Astrocyte of the spinal cord (primary cell): ENCODE data around the gene DSCAML1.

Experiments
- DNase-seq: peaks from one replicate; pipeline ENCODE4 v3.0.0; 2011; ENCODE audit warnings: low read depth, low spot score
- H3K4me3 ChIP-seq: 2 replicates; pipeline ENCODE4 v1.5.1; 2011; ENCODE audit warnings: low read depth, mild to moderate bottlenecking, low read length, moderate library complexity
- CTCF ChIP-seq: IDR thresholded peaks from 2 replicates; pipeline ENCODE4 v1.5.1; 2012; ENCODE audit warnings: low read depth, mild to moderate bottlenecking, low read length, inconsistent platforms
- in situ Hi-C: cut with HindIII; loops from 2 replicates; pipeline ENCODE4 v1.10.0; 2017; ENCODE audit warnings: low sequenced_read_pairs

Gene DSCAML1

DNA sequence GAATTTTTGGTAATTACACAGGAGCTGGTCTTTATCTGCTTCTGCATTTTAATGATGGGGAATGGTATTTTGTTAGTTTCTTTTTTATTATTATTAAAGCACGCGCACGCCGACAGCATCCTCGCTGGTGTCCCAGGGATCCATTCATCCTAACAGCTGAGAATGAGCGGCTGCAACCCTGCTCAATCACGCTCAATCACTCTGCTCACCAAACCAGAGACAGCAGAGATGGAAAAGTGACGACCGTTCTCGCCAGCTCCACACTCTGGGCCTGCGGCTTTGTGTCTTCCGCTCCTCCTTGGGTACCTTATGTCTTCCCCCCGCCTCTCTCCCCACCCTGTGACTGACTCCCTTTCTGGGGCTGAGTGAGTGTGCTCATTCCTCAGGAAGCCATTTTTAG lies 84.5 kb downstream of the DSCAML1 start:
- TF ChIP-seq CTCF = no peak
- DNase-seq = no peak
- in situ Hi-C loops = no loop called here

DNA sequence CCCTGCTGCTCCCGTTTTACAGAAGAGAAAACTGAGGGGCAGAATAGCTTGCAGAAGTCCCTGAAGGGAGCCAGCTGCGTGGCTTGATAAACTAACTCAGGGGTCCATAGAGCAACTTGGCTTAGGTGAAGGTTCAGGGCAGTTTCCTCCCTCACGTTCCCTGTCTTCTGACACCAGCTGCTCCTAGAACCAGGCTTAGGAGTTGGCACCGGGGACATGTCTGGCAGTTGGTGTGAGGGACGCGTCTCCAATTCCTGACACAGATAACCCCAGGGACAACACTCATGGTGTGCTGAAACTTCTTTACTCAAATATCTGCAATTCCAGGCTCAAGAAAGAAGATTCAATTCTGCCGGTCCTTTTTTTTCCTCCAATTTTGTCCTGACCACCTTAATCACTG lies 85.7 kb downstream of the DSCAML1 start:
- H3K4me3 ChIP-seq = no peak overlapping the region
- in situ Hi-C loops = no loop called here
- no peak for TF ChIP-seq CTCF
- no peak for DNase-seq

More for the DNA sequence above, 84.5 kb downstream of the DSCAML1 start:
- H3K4me3 ChIP-seq = no peak overlapping the region

- no peak for DNase-seq
- TF ChIP-seq CTCF = no peak
- in situ Hi-C loops = no loop called here
- H3K4me3 ChIP-seq = no peak overlapping the region
Measured at GRCh38 chr11:117710211-117710610, 86.8 kb downstream of the DSCAML1 start.

DNA sequence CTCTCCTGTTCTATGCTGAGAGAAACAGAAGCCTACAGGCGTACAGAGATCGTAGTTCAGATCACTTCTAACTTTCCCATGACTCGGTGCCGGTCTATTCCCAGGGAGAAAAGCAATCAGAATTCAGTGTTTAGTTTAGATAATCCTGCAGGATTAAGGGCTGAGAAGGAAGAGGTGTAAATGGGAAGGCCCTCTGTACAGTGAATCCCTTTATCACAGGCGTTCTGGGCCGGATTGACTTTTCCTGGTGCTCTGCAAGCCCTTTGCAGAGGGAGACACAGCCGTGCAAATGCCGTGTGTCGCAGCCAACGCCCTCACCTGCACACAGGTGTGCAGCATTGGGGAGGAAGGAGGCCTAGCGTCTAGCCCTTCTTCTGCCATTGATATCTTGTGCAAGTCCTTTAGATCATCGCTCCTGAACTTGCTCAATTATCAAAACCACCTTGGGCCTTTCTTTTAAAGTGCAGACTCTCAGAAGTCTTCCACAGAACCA lies 90.6 kb downstream of the DSCAML1 start:
- DNase-seq = no peak
- in situ Hi-C loops = no loop called here
- TF ChIP-seq CTCF = no peak
- no peak overlapping the region for H3K4me3 ChIP-seq

DNA sequence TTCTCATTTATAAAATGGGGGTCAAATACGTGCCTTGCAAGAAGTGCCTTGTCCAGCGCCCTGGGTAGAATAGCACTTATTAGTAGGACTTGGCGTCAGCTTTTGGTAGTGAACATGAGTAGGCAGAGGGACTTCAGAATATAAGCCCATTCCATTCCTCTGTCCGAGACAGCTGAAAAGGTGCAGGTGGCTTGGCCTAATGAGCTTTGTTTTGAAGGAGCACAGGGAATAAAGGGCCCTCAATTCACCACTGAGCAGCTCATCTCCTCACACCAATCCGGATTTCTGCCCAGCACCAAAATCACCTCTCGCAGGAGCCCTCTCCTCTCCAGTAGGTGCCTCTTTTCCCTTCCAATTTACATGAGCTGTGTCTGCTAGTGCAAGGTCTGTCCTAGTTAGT lies 91.2 kb downstream of the DSCAML1 start:
- H3K4me3 ChIP-seq = no peak overlapping the region
- no peak for DNase-seq
- in situ Hi-C loops = no loop called here
- TF ChIP-seq CTCF = no peak

DNA sequence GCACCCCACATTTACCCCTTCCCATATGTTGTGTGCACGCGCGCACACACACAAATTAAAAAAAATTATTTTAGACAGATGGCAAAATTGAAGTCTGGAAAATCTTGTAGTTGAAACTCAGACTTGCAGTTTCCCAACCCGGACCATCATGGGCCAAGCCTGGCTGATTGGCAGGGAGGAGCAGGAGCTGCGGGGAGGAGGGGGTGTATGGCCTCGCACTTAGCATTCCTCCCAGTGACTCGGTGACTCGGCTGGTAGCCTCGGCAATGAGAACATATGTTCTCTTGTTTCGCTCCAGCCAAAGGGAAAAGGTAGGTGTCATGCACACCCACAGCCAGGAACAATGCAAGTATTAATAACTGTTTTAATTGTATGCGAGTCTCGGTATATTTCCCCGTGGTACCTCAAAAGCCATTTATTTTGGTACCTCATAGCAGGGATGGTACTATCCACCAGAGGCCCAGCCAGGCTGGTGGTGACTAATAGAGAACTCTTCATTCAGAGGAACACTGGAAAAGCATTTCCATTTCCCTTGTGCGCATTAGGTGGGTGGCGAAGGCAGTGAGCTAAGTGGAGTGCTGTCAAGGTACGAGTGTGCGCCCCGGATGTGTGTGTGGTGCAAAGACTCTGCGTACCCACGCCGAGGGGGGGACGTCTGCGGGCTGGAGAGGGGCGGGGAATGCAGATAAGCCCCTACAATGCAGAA lies 92.5 kb downstream of the DSCAML1 start:
- TF ChIP-seq CTCF = no peak
- no peak for DNase-seq
- no peak overlapping the region for H3K4me3 ChIP-seq
- in situ Hi-C loops = no loop called here
